Prostate gland (tissue), 2 donors: Measurements from ENCODE around the gene TUBD1.

Experiments
- CTCF ChIP-seq, 4 experiments: fragments of 200-600 bp in 2 of 4; fragments of 450-650 bp in 2 of 4; sonication (generic) in 2 of 4; IDR thresholded peaks; 1 replicate in 3 of 4; 2 replicates in 1 of 4; pipeline ENCODE4 v1.5.1; 2016 to 2019; ENCODE audit warnings: antibody characterized with exemption in 4 of 4, mild to moderate bottlenecking in 2 of 4, moderate library complexity in 2 of 4
- POLR2A ChIP-seq: fragments of 450-650 bp; IDR thresholded peaks from one replicate; pipeline ENCODE4 v1.6.1; 2016; ENCODE audit warnings: antibody characterized with exemption, mild to moderate bottlenecking

DNA sequence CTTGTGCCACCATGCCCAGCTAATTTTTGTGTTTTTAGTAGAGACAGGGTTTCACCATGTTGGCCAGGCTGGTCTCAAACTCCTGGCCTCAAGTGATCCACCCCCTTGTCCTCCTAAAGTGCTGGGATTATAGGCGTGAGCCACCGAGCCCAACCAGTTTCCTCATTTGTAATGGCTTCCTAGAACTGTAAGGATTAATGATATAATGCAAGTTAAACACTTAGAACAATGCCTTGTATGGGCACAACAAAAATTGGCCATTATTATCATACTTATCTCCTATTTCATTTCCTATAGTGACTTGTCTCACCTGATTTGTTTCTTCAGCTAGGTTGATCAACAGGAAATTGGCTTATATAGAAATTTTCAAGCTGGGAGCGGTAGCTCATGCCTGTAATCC, 14.1 kb downstream of the TUBD1 start:
- TF ChIP-seq CTCF (IDR thresholded peaks at IDR 0.05) = no peak
- TF ChIP-seq POLR2A = no peak
